K562 (cell line): ENCODE measurements around the gene SLC25A29.

Experiments used
- CTCF ChIP-seq, 3 experiments: IDR thresholded peaks in 2 of 3; conservative IDR thresholded peaks in 1 of 3; 2 replicates each; pipeline ENCODE4 v1.5.1; 2011 to 2012; ENCODE audit warnings: low read length in 3 of 3, mild to moderate bottlenecking in 3 of 3, control low read depth in 2 of 3, improper control_type of control experiment in 1 of 3, inconsistent platforms in 1 of 3, low read depth in 1 of 3, mixed read lengths in 1 of 3, moderate library complexity in 1 of 3; ENCODE audit not compliant: insufficient read depth in 2 of 3
- ERF ChIP-seq: fragments of 450-650 bp; formaldehyde crosslinking; IDR thresholded peaks from 2 replicates; pipeline ENCODE4 v1.4.0; 2020; ENCODE audit warnings: mild to moderate bottlenecking, mixed read lengths
- GABPA ChIP-seq: fragments of 200-800 bp; sonication (Bioruptor generic); conservative IDR thresholded peaks from 2 replicates; pipeline ENCODE4 v1.6.1; 2016; ENCODE audit warnings: low read depth, missing genetic modification characterization, missing compliant biosample characterization
- JUN ChIP-seq, 2 experiments: sonication (generic) in 1 of 2; formaldehyde crosslinking in 1 of 2; IDR thresholded peaks; 2 replicates each; pipeline versions ENCODE4 v1.6.1 to v1.8.0; 2012 to 2022; ENCODE audit warnings: borderline replicate concordance in 2 of 2, mild to moderate bottlenecking in 2 of 2, improper control_type of control experiment in 1 of 2, low read depth in 1 of 2, low read length in 1 of 2, missing genetic modification reagents in 1 of 2
- NFRKB ChIP-seq: fragments of 450-650 bp; IDR thresholded peaks from 2 replicates; pipeline ENCODE4 v1.6.1; 2016; ENCODE audit warnings: low read depth
- PML ChIP-seq: IDR thresholded peaks from 2 replicates; pipeline ENCODE4 v1.6.1; 2012; ENCODE audit warnings: low read length, inconsistent platforms
- POLR2AphosphoS5 ChIP-seq: IDR thresholded peaks from 2 replicates; pipeline ENCODE4 v1.6.1; 2011; ENCODE audit warnings: mild to moderate bottlenecking, low read depth, low read length, moderate library complexity; ENCODE audit not compliant: control insufficient read depth, insufficient read depth
- SREBF1 ChIP-seq: fragments of 150-350 bp; IDR thresholded peaks from 2 replicates; pipeline ENCODE4 v1.6.1; 2014; ENCODE audit warnings: antibody characterized with exemption, low read depth, low read length, borderline replicate concordance
- ZNF766 ChIP-seq: fragments of 200-800 bp; sonication (Bioruptor generic); conservative IDR thresholded peaks from 2 replicates; pipeline ENCODE4 v1.6.1; 2016; ENCODE audit warnings: missing genetic modification characterization, missing compliant biosample characterization

GRCh38 chr14:100292776-100293461 is 13.3 kb downstream of the SLC25A29 start:
- TF ChIP-seq JUN (IDR thresholded peaks at IDR 0.05; ENCODE audit: borderline replicate concordance, low read depth, low read length) (no peak), JUN (CRISPR knock-in tag; IDR thresholded peaks at IDR 0.05; ENCODE audit: borderline replicate concordance) (no peak), SREBF1 (no peak), POLR2AphosphoS5 (no peak), ZNF766 (CRISPR knock-in tag) (no peak), GABPA (tag) (no peak), NFRKB (no peak), PML (no peak), CTCF (IDR thresholded peaks at IDR 0.05 in 2 of 3, conservative IDR thresholded peaks at IDR 0.05 in 1 of 3; ENCODE audit: insufficient read depth in 2 of 3, low read depth in 1 of 3, low read length in 3 of 3) (no peak), ERF (no peak)
